Liver (tissue), 9 donors: Measurements from ENCODE around the gene RBM5. TPM values are rescaled to one million over a fixed set of nuclear protein-coding genes. Genes with fewer than 3 reads are reported as not detected.

Experiments used
- DNase-seq: peaks from one replicate; pipeline ENCODE4 v3.0.0-alpha.2; 2017; ENCODE audit warnings: low spot score
- H3K27ac ChIP-seq, 2 donors: one replicate each; pipeline ENCODE4 v1.7.0; 2013; ENCODE audit warnings: inconsistent platforms in 2 of 2, low read length in 2 of 2, control low read depth in 1 of 2, low read depth in 1 of 2, mild to moderate bottlenecking in 1 of 2
- H3K27me3 ChIP-seq, 4 donors: one replicate each; pipeline versions ENCODE4 v1.6.1 to v1.7.0; 2013; ENCODE audit warnings: low read length in 3 of 4, inconsistent platforms in 1 of 4, mild to moderate bottlenecking in 1 of 4, moderate library complexity in 1 of 4; ENCODE audit not compliant: control insufficient read depth in 4 of 4, insufficient read depth in 4 of 4
- H3K36me3 ChIP-seq, 4 donors: one replicate each; pipeline versions ENCODE4 v1.6.1 to v1.7.0; 2013; ENCODE audit warnings: low read length in 3 of 4, mild to moderate bottlenecking in 3 of 4, low read depth in 1 of 4, moderate library complexity in 1 of 4; ENCODE audit not compliant: control insufficient read depth in 4 of 4, insufficient read depth in 3 of 4
- H3K4me1 ChIP-seq, 4 donors: one replicate each; pipeline versions ENCODE4 v1.6.1 to v1.7.0; 2013; ENCODE audit warnings: low read length in 3 of 4, mild to moderate bottlenecking in 3 of 4, moderate library complexity in 1 of 4; ENCODE audit not compliant: control insufficient read depth in 4 of 4, insufficient read depth in 4 of 4
- H3K4me3 ChIP-seq, 3 donors: one replicate each; pipeline versions ENCODE4 v1.6.1 to v1.7.0; 2013; ENCODE audit warnings: low read length in 3 of 3, control low read depth in 1 of 3, low read depth in 1 of 3, mild to moderate bottlenecking in 1 of 3
- H3K9ac ChIP-seq, 2 donors: one replicate each; pipeline ENCODE4 v1.7.0; 2013; ENCODE audit warnings: low read length in 2 of 2, mild to moderate bottlenecking in 2 of 2, moderate library complexity in 2 of 2, control low read depth in 1 of 2, low read depth in 1 of 2
- H3K9me3 ChIP-seq, 4 donors: one replicate each; pipeline versions ENCODE4 v1.6.1 to v1.7.0; 2013; ENCODE audit warnings: low read length in 3 of 4; ENCODE audit not compliant: control insufficient read depth in 4 of 4
- CTCF ChIP-seq: fragments of 150-350 bp; IDR thresholded peaks from 2 replicates; pipeline ENCODE4 v1.5.1; 2017; ENCODE audit warnings: improper control_type of control experiment, low read depth, low read length; ENCODE audit not compliant: missing input control
- EGR1 ChIP-seq, 2 donors: IDR thresholded peaks; 2 replicates each; pipeline ENCODE4 v1.6.1; 2016 to 2018; ENCODE audit warnings: antibody characterized with exemption in 2 of 2, low read depth in 2 of 2
- FOXA1 ChIP-seq: IDR thresholded peaks from 2 replicates; pipeline ENCODE4 v1.6.1; 2016; ENCODE audit warnings: antibody characterized with exemption
- FOXA2 ChIP-seq: IDR thresholded peaks from 2 replicates; pipeline ENCODE4 v1.6.1; 2016; ENCODE audit warnings: antibody characterized with exemption
- GABPA ChIP-seq, 2 donors: IDR thresholded peaks in 1 of 2; conservative IDR thresholded peaks in 1 of 2; 2 replicates each; pipeline ENCODE4 v1.6.1; 2016; ENCODE audit warnings: antibody characterized with exemption in 2 of 2, mild to moderate bottlenecking in 1 of 2, moderate library complexity in 1 of 2
- HNF4A ChIP-seq, 2 donors: conservative IDR thresholded peaks; 2 replicates each; pipeline ENCODE4 v1.6.1; 2016; ENCODE audit warnings: antibody characterized with exemption in 2 of 2, mild to moderate bottlenecking in 2 of 2
- HNF4G ChIP-seq: IDR thresholded peaks from 2 replicates; pipeline ENCODE4 v1.6.1; 2016; ENCODE audit warnings: antibody characterized with exemption
- JUND ChIP-seq, 2 donors: IDR thresholded peaks; 2 replicates each; pipeline ENCODE4 v1.6.1; 2016; ENCODE audit warnings: antibody characterized with exemption in 2 of 2
- MAX ChIP-seq: IDR thresholded peaks from 2 replicates; pipeline ENCODE4 v1.6.1; 2016; ENCODE audit warnings: antibody characterized with exemption
- NR2F2 ChIP-seq: IDR thresholded peaks from 2 replicates; pipeline ENCODE4 v1.6.1; 2016; ENCODE audit warnings: antibody characterized with exemption
- RAD21 ChIP-seq, 2 donors: IDR thresholded peaks; 2 replicates each; pipeline ENCODE4 v1.6.1; 2016; ENCODE audit warnings: antibody characterized with exemption in 2 of 2, mild to moderate bottlenecking in 2 of 2
- RXRA ChIP-seq, 2 donors: IDR thresholded peaks; 2 replicates each; pipeline ENCODE4 v1.6.1; 2017 to 2018; ENCODE audit warnings: antibody characterized with exemption in 2 of 2, mild to moderate bottlenecking in 1 of 2
- SP1 ChIP-seq: IDR thresholded peaks from 2 replicates; pipeline ENCODE4 v1.6.1; 2018; ENCODE audit warnings: antibody characterized with exemption, mild to moderate bottlenecking
- TAF1 ChIP-seq: conservative IDR thresholded peaks from 2 replicates; pipeline ENCODE4 v1.6.1; 2016; ENCODE audit warnings: antibody characterized with exemption, mild to moderate bottlenecking
- YY1 ChIP-seq: IDR thresholded peaks from 2 replicates; pipeline ENCODE4 v1.6.1; 2016; ENCODE audit warnings: antibody characterized with exemption, mild to moderate bottlenecking
- ZBTB33 ChIP-seq: IDR thresholded peaks from 2 replicates; pipeline ENCODE4 v1.6.1; 2016; ENCODE audit warnings: antibody characterized with exemption
- WGBS: extraction: QIAGEN DNeasy Blood & Tissue Kit; methylation state at CpG from one replicate; pipeline ENCODE4 v1.1.7; 2013; 5-methylcytosine and 5-hydroxymethylcytosine counted together
- polyA plus RNA-seq, 2 donors: library from polyadenylated mRNA; stranded (reverse) in 1 of 2; unstranded in 1 of 2; fragments of 200-250 nt in 1 of 2; fragments of >200 nt in 1 of 2; fragmentation: Nextera tagmentation in 1 of 2; extraction: Ambion mirVana in 1 of 2; gene quantifications; one replicate each; pipeline versions ENCODE4 v1.2.1 to v1.2.3, GENCODE V29; 2013 to 2015
- total RNA-seq, 2 donors: library from RNA; depleted of rRNA; stranded (reverse); fragments of >200 nt; gene quantifications; one replicate each; pipeline ENCODE4 v1.2.3, GENCODE V29; 2014
- TF ChIP-seq, protein P1 (sequence below): IDR thresholded peaks from 2 replicates; pipeline ENCODE4 v1.6.1; 2016; ENCODE audit warnings: antibody characterized with exemption
- TF ChIP-seq, protein P2 (sequence below): IDR thresholded peaks from 2 replicates; pipeline ENCODE4 v1.6.1; 2016; ENCODE audit warnings: antibody characterized with exemption, mild to moderate bottlenecking
- donor health status: healthy.
- donor health status: healthy.
- donor health status: healthy.
- donor health status: healthy.
- donor health status: healthy.

Gene RBM5
- total and polyA plus RNA-seq, 4 donors, result 21.2 to 142 (median 64.3) TPM

DNA sequence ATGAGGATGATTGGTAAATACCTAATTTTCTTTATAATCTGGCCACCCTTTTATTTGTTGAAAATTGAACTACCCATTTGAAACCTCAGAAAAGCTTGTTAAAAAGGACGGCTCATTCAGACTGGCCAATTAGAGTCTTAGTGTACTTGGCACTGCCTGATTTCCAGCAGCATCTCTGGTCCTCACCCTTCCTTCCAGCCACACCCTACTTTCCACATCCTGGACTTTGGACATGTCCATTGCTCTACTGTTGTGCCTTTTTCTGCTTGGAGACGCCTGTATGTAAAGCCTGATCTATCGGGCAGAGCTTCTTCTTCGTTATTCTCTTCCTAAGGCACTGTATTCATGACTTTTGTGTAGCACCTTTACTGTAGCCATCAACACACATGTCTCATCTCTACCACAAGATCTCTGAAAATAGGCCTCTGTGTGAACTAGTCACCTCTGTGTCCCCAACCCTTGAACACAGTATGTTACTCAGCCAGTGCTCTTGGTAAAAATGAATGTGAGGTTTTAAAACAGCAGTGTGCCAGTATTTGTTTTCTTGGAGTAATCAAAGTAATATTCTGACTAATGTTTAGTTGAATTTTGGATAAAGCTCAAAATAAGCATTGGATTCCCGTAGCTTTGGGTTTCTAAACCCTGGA, 6.8 kb downstream of the RBM5 start:
- Histone ChIP-seq H3K4me1 (peaks cover 0 to 7% (median 6%) of the 10 kb centered on the region in 4 donors), H3K27ac (no peak overlapping the region), H3K27me3 (no peaks in the 10 kb centered on the region), H3K9ac (no peak overlapping the region), H3K9me3 (no peaks in the 10 kb centered on the region), H3K36me3 (peaks cover 25 to 88% (median 67%) of the 10 kb centered on the region in 4 donors), H3K4me3 (no peak overlapping the region)
- 76% methylated on average over 5 of the region's 5 CpGs for WGBS
- peak; percentile 52 to 58 for TF ChIP-seq HNF4A (conservative IDR thresholded peaks at IDR 0.05)
- TF ChIP-seq RAD21 (IDR thresholded peaks at IDR 0.05), result no peak
- DNase-seq, result no peak

DNA sequence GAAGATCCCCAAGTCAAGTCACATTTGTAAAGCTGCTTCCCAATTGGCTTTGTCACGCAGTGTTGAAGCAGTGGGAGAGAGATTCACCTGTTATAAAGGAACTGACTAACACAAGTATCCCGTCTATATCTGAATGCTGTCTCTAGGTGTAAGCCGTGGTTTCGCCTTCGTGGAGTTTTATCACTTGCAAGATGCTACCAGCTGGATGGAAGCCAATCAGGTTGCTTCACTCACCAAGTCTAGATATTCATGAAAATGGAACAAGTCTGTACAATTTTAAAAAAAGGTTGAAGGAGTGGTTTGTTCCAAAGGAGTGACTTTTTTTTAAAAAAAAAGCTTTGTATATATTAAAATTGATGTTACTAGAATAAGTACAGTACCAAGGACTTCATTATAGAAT, 11.7 kb downstream of the RBM5 start:
- Histone ChIP-seq H3K4me3 (no peak overlapping the region), H3K4me1 (no peaks in the 10 kb centered on the region), H3K9ac (no peak overlapping the region), H3K36me3 (peaks cover 26 to 97% (median 74%) of the 10 kb centered on the region in 4 donors), H3K27me3 (no peaks in the 10 kb centered on the region), H3K27ac (no peak overlapping the region), H3K9me3 (no peaks in the 10 kb centered on the region)
- no peak for DNase-seq
- 91% methylated on average over 5 of the region's 5 CpGs for WGBS
- TF ChIP-seq, protein P1, sequence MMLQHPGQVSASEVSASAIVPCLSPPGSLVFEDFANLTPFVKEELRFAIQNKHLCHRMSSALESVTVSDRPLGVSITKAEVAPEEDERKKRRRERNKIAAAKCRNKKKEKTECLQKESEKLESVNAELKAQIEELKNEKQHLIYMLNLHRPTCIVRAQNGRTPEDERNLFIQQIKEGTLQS, result no peak
- TF ChIP-seq NR2F2 (no peak), EGR1 (IDR thresholded peaks at IDR 0.05; ENCODE audit: low read depth in 2 of 2) (no peak), GABPA (IDR thresholded peaks at IDR 0.05 in 1 of 2, conservative IDR thresholded peaks at IDR 0.05 in 1 of 2) (no peak), CTCF (no peak), TAF1 (no peak), HNF4G (no peak), ZBTB33 (no peak), RAD21 (IDR thresholded peaks at IDR 0.05) (no peak), MAX (no peak), FOXA2 (no peak), HNF4A (conservative IDR thresholded peaks at IDR 0.05) (no peak), SP1 (no peak), RXRA (IDR thresholded peaks at IDR 0.05) (no peak), JUND (IDR thresholded peaks at IDR 0.05) (no peak), FOXA1 (no peak), YY1 (no peak)
- TF ChIP-seq, protein P2, sequence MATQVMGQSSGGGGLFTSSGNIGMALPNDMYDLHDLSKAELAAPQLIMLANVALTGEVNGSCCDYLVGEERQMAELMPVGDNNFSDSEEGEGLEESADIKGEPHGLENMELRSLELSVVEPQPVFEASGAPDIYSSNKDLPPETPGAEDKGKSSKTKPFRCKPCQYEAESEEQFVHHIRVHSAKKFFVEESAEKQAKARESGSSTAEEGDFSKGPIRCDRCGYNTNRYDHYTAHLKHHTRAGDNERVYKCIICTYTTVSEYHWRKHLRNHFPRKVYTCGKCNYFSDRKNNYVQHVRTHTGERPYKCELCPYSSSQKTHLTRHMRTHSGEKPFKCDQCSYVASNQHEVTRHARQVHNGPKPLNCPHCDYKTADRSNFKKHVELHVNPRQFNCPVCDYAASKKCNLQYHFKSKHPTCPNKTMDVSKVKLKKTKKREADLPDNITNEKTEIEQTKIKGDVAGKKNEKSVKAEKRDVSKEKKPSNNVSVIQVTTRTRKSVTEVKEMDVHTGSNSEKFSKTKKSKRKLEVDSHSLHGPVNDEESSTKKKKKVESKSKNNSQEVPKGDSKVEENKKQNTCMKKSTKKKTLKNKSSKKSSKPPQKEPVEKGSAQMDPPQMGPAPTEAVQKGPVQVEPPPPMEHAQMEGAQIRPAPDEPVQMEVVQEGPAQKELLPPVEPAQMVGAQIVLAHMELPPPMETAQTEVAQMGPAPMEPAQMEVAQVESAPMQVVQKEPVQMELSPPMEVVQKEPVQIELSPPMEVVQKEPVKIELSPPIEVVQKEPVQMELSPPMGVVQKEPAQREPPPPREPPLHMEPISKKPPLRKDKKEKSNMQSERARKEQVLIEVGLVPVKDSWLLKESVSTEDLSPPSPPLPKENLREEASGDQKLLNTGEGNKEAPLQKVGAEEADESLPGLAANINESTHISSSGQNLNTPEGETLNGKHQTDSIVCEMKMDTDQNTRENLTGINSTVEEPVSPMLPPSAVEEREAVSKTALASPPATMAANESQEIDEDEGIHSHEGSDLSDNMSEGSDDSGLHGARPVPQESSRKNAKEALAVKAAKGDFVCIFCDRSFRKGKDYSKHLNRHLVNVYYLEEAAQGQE, result no peak
